ENCODE data around the gene FBP2. TPM values are rescaled to one million over a fixed set of nuclear protein-coding genes. Genes with fewer than 3 reads are reported as not detected.
"Not testable (repeated sequence)": the region's sequence is repeated elsewhere in the genome, so short reads cannot be mapped to it uniquely, and the experiment has no call there.

The FBP2 gene
- total RNA-seq, 4 donors from 2014 or later: 12.1 to 56.5 (median 41.5) TPM

DNA sequence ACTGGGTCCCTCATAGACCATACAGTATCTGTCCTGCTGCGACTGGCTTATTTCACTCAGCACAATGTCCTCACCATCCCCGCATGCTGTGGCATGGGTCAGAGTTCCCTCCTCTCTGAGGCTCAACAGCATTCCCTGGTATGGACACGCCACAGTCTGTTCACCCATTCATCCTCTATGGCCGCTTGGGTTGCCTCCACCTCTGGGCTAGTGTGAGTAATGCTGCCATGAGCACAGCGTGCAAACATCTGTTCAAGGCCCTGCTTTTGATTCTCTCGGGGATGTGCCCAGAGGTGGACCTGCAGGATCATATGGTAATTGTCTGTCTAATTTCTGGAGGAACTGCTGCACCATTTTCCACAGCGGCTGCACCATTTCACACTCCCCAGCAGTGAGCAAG, 5.5 kb upstream of the FBP2 start:
- Histone ChIP-seq H3K4me1 (peaks cover 14 to 15% of the 10 kb centered on the region in 2 donors), H3K4me3 (no peak overlapping the region), H3K9me3 (no peaks in the 10 kb centered on the region), H3K27ac (peak overlapping the region in 3 of 4 donors; percentile 86 to 95 (median 94)), H3K27me3 (no peaks in the 10 kb centered on the region), H3K36me3 (no peaks in the 10 kb centered on the region)
- in situ Hi-C loops (cut with MboI; ENCODE audit: low sequenced_read_pairs in 4 of 4) (no loop called here), intact Hi-C loops (cut with DNase I; ENCODE audit: low total_unique reads) (no loop called here)
- DNase-seq (no peak), ATAC-seq (no peak)
- TF ChIP-seq, protein P1, sequence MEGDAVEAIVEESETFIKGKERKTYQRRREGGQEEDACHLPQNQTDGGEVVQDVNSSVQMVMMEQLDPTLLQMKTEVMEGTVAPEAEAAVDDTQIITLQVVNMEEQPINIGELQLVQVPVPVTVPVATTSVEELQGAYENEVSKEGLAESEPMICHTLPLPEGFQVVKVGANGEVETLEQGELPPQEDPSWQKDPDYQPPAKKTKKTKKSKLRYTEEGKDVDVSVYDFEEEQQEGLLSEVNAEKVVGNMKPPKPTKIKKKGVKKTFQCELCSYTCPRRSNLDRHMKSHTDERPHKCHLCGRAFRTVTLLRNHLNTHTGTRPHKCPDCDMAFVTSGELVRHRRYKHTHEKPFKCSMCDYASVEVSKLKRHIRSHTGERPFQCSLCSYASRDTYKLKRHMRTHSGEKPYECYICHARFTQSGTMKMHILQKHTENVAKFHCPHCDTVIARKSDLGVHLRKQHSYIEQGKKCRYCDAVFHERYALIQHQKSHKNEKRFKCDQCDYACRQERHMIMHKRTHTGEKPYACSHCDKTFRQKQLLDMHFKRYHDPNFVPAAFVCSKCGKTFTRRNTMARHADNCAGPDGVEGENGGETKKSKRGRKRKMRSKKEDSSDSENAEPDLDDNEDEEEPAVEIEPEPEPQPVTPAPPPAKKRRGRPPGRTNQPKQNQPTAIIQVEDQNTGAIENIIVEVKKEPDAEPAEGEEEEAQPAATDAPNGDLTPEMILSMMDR (IDR thresholded peaks at IDR 0.05 in 4 of 5, conservative IDR thresholded peaks at IDR 0.05 in 1 of 5): no peak
- no peak for TF ChIP-seq POLR2A (IDR thresholded peaks at IDR 0.05)

DNA sequence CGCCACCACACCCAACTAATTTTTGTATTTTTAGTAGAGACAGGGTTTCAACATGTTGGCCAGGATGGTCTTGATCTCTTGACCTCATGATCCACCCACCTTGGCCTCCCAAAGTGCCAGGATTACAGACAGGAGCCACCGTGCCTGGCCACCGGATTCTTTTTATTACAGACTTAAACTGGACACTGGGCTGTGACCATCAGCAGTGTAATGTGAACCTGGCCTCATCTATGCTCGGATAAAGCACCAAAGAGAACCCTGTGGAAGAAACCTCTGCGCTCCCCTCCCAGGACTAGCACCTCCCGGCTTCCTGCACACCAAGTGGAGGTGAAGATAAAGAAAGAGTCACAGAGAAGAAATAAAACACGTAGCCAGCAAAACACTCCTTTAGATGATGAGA, 941 bp downstream of the FBP2 start:
- H3K36me3 ChIP-seq; H3K9me3 ChIP-seq; H3K27me3 ChIP-seq; intact Hi-C loops (cut with DNase I; ENCODE audit: low total_unique reads); in situ Hi-C loops (cut with MboI; ENCODE audit: low sequenced_read_pairs in 4 of 4): not testable (repeated sequence)
- peak overlapping the region; percentile 79 to 94 (median 87) for H3K27ac ChIP-seq
- H3K4me3 ChIP-seq: peak overlapping the region; percentile 50 to 64 (median 53)
- ATAC-seq (peak in 1 of 2 donors; percentile 47), DNase-seq (peak in 1 of 2 donors; percentile 37)
- peaks cover 11 to 14% of the 10 kb centered on the region in 2 donors for H3K4me1 ChIP-seq

DNA sequence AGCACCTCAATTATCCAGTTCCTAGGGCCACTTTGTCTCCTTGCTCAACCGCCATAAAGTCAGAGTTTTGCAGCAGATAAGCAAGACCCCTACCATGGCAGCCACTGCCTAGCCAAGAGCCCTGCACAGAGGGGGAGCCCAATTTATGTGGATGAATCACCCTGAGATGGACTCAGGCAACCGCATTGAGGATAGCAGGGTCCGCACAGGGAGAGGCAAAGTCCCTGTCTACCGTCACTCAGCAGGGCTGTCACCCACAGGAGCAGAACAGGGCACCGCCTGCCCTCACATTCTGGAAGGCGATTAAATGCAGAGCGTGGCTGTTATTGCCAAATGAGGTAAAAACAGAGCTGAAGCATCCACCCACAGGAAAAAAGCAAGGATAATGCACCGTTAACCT, 1.7 kb downstream of the FBP2 start:
- Histone ChIP-seq H3K36me3 (no peaks in the 10 kb centered on the region), H3K27me3 (no peaks in the 10 kb centered on the region), H3K27ac (peak overlapping the region; percentile 79 to 94 (median 87)), H3K9me3 (no peaks in the 10 kb centered on the region), H3K4me1 (peaks cover 11 to 14% of the 10 kb centered on the region in 2 donors), H3K4me3 (peak overlapping the region in 1 of 4 donors; percentile 21)
- TF ChIP-seq, protein P1 (IDR thresholded peaks at IDR 0.05 in 4 of 5, conservative IDR thresholded peaks at IDR 0.05 in 1 of 5): no peak
- no peak for TF ChIP-seq POLR2A (IDR thresholded peaks at IDR 0.05)
- intact Hi-C loops (cut with DNase I; ENCODE audit: low total_unique reads) (no loop called here), in situ Hi-C loops (cut with MboI; ENCODE audit: low sequenced_read_pairs in 4 of 4) (no loop called here)
- no peak for DNase-seq
- no peak for ATAC-seq

DNA sequence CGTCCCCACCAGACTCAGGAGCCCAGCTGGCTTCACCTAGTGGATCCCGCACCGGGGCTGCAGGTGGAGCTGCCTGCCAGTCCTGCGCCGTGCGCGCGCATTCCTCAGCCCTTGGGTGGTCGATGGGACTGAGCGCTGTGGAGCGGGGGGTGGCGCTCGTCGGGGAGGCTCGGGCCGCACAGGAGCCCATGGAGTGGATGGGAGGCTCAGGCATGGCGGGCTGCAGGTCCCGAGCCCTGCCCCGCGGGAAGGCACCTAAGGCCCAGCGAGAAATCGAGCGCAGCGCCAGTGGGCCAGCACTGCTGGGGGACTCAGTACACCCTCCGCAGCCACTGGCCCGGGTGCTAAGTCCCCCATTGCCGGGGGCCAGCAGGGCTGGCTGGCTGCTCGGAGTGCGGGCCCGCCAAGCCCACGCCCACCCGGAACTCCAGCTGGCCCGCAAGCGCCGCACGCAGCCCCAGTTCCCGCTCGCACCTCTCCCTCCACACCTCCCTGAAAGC, 2.5 kb downstream of the FBP2 start:
- ATAC-seq; DNase-seq; H3K36me3 ChIP-seq; H3K9me3 ChIP-seq; intact Hi-C loops (cut with DNase I; ENCODE audit: low total_unique reads); in situ Hi-C loops (cut with MboI; ENCODE audit: low sequenced_read_pairs in 4 of 4); H3K27me3 ChIP-seq: not testable (repeated sequence)
- peak overlapping the region in 1 of 4 donors; percentile 21 for H3K4me3 ChIP-seq
- peak overlapping the region; percentile 31 to 94 (median 62) for H3K27ac ChIP-seq
- H3K4me1 ChIP-seq: peaks cover 11 to 14% of the 10 kb centered on the region in 2 donors

DNA sequence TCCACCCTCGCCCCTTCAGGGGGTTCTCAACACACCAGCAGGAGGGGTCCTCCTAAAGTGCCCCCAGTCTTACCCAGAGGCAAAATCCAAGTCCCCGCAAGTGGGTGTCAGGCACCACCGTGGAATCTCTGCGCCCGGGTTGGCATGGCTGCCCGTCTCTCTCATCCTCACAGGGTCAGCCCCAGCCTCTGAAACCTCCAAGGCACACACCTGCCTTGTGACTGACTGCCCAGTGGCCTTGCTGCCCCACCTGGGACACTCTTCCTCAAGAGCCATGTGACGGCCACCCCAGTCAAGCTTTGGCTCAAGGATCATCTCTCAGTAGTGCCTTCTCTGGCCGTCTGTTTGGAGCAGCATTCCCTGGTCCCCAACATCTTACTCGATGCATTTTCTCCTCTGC, 4.9 kb downstream of the FBP2 start:
- in situ Hi-C loops (cut with MboI; ENCODE audit: low sequenced_read_pairs in 4 of 4) (no loop called here), intact Hi-C loops (cut with DNase I; ENCODE audit: low total_unique reads) (no loop called here)
- Histone ChIP-seq H3K4me3 (no peak overlapping the region), H3K27me3 (no peaks in the 10 kb centered on the region), H3K9me3 (no peaks in the 10 kb centered on the region), H3K27ac (peak overlapping the region in 3 of 4 donors; percentile 2 to 74 (median 55)), H3K36me3 (no peaks in the 10 kb centered on the region), H3K4me1 (peaks cover 8 to 9% of the 10 kb centered on the region in 2 donors)
- no peak for DNase-seq
- TF ChIP-seq, protein P1 (IDR thresholded peaks at IDR 0.05 in 4 of 5, conservative IDR thresholded peaks at IDR 0.05 in 1 of 5): no peak
- no peak for TF ChIP-seq POLR2A (IDR thresholded peaks at IDR 0.05)
- ATAC-seq: no peak

DNA sequence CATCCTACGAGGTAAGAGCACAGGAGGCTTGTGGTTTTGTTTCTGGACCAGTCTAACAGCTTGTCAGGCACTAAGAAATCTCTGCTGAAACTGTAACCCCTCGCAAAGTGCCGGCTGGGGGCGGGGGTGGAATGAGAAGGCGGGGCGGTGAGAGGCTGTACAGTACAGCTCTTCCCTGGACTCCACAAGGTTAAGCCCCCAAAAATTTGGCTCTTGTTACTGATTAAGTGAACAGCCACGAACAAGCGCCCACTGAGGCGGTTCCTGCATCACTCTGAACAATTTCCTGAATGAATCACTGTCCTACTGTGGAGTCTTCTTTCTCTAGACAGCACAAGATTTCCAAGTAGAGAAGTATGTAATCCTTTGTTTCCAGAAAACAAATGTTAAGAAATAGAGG, 6.8 kb downstream of the FBP2 start:
- DNase-seq (no peak), ATAC-seq (peak in 1 of 2 donors; percentile 10)
- Histone ChIP-seq H3K4me3 (no peak overlapping the region), H3K27ac (peak overlapping the region in 2 of 4 donors; percentile 34 to 74), H3K9me3 (no peaks in the 10 kb centered on the region), H3K36me3 (no peaks in the 10 kb centered on the region), H3K27me3 (no peaks in the 10 kb centered on the region), H3K4me1 (peaks cover 3 to 5% of the 10 kb centered on the region in 2 donors)
- in situ Hi-C loops (cut with MboI; ENCODE audit: low sequenced_read_pairs in 4 of 4): no loop called here
- TF ChIP-seq, protein P1 (IDR thresholded peaks at IDR 0.05 in 4 of 5, conservative IDR thresholded peaks at IDR 0.05 in 1 of 5): no peak
- TF ChIP-seq POLR2A (IDR thresholded peaks at IDR 0.05): no peak
- intact Hi-C loops (cut with DNase I; ENCODE audit: low total_unique reads): no loop called here
